Lower leg skin (tissue), 4 donors: Measurements from ENCODE around the gene MPP7. TPM values are rescaled to one million over a fixed set of nuclear protein-coding genes. Genes with fewer than 3 reads are reported as not detected.
"Not testable (repeated sequence)": the region's sequence is repeated elsewhere in the genome, so short reads cannot be mapped to it uniquely, and the experiment has no call there.

Experiments
- DNase-seq, 2 donors: peaks; one replicate each; pipeline ENCODE4 v3.0.0-alpha.2; 2019; ENCODE audit warnings: low spot score in 2 of 2
- H3K4me3 ChIP-seq: fragments of 200-600 bp; sonication (generic); 2 replicates; pipeline ENCODE4 v1.5.1; 2017; ENCODE audit warnings: mild to moderate bottlenecking, low read depth; ENCODE audit not compliant: poor library complexity, severe bottlenecking
- CTCF ChIP-seq, 3 donors: fragments of 450-650 bp; IDR thresholded peaks; one replicate each; pipeline ENCODE4 v1.5.1; 2016; ENCODE audit warnings: antibody characterized with exemption in 3 of 3, mild to moderate bottlenecking in 3 of 3, moderate library complexity in 2 of 3
- POLR2A ChIP-seq, 2 donors: fragments of 450-650 bp; IDR thresholded peaks; one replicate each; pipeline ENCODE4 v1.6.1; 2016 to 2017; ENCODE audit warnings: antibody characterized with exemption in 2 of 2, mild to moderate bottlenecking in 1 of 2, moderate library complexity in 1 of 2
- WGBS, 2 donors: methylation state at CpG; one replicate each; pipeline ENCODE4 v1.1.5; 2018; 5-methylcytosine and 5-hydroxymethylcytosine counted together
- intact Hi-C: fragments of 100-400 bp; cut with DNase I; formaldehyde crosslinking; loops from one replicate; pipeline ENCODE4 v1.15.0; 2023; ENCODE audit warnings: low total_unique reads
- total RNA-seq, 4 donors: library from RNA; depleted of rRNA; stranded (reverse); fragments of >200 nt; gene quantifications; one replicate each; pipeline ENCODE4 v1.1.0, GENCODE V29; 2016

The MPP7 gene
- 10 to 100 TPM; 48.2 to 66.7 (median 59.0) TPM for total RNA-seq

- 0 to 1% methylated on average over 39 to 55 of the region's 80 CpGs for WGBS, 2 donors
- intact Hi-C loops, result no loop called here
These were observed at the start of gene MPP7 for GRCh38 chr10:28302638-28303488. Gene MPP7 (minus strand): TSS chr10:28303064. CDS start chr10:28238604, 64,460 bp downstream.

DNA sequence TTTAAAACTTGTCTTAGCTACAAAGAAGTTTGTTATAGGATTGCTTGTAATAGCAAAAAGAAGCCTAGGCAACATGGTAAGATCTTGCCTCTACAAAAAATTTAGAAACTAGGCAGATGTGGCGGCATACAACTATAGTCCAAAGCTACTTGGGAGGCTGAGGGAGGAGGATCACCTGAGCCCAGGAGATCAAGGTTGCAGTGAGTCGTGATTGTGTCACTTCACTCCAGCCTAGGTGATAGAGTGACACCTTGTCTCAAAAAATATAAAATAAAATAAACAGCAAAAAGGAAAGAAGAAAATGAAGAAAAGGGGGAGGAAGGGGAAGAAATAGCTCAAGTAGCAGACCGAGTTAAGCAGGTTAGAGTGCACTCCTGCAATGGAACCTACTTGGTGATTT lies 47.0 kb upstream of the MPP7 start:
- no peak for DNase-seq
- H3K4me3 ChIP-seq, result no peak overlapping the region
- intact Hi-C loops, result no loop called here
- no peak for TF ChIP-seq POLR2A (IDR thresholded peaks at IDR 0.05)
- no peak for TF ChIP-seq CTCF (IDR thresholded peaks at IDR 0.05)
- WGBS, 2 donors, result 56 to 99% methylated on average over 3 of the region's 3 CpGs

More at GRCh38 chr10:28302638-28303488, at the start of gene MPP7:
- TF ChIP-seq POLR2A (IDR thresholded peaks at IDR 0.05), result no peak
- no peak for TF ChIP-seq CTCF (IDR thresholded peaks at IDR 0.05)
- DNase-seq, result peak; percentile 97 to 99
- H3K4me3 ChIP-seq, result peak within 1 kb of the TSS; percentile 71

- WGBS, 2 donors, result 89 to 91% methylated on average over 6 of the region's 6 CpGs
- DNase-seq, result no peak
- intact Hi-C loops, result no loop called here
- H3K4me3 ChIP-seq, result no peak overlapping the region
- no peak for TF ChIP-seq CTCF (IDR thresholded peaks at IDR 0.05)
- TF ChIP-seq POLR2A (IDR thresholded peaks at IDR 0.05), result no peak
These were observed 41.4 kb upstream of the MPP7 start for GRCh38 chr10:28343987-28344895.

DNA sequence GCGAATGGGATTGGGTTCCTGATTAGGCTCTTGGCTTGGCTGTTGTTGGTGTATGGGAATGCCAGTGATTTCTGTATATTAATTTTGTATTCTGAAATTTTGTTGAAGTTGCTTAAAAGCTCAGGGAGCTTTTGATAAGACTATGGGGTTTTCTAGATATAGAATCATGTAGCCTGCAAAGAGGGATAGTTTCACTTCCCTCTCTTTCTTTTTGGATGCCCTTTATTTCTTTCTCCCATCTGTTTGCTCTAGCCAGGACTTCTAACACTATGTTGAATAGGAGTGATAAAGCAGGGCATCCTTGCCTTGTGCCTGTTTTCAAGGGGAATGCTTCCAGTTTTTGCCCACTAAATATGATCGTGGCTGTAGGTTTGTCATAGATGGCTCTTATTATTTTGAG lies 40.4 kb upstream of the MPP7 start:
- TF ChIP-seq CTCF (IDR thresholded peaks at IDR 0.05) (no peak), POLR2A (IDR thresholded peaks at IDR 0.05) (no peak)
- no peak for DNase-seq
- 93 to 94% methylated on average over 2 of the region's 2 CpGs for WGBS, 2 donors
- intact Hi-C loops, result no loop called here
- no peak overlapping the region for H3K4me3 ChIP-seq

DNA sequence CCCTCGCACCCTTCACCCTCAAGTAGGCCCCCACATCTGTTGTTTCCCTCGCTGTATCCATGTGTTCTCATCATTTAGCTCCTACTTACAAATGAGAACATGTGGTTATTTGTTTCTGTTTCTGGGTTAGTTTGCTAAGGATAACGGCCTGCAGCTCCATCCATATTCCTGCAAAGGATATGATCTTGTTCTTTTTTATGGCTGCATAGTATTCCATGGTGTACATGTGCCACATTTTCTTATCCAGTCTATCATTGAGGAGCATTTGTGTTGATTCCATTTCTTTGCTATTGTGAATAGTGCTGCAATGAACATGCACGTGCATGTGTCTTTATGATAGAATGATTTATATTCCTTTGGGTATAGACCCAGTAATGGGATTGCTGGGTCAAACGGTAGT lies 38.8 kb upstream of the MPP7 start:
- DNase-seq, H3K4me3 ChIP-seq, intact Hi-C loops: not testable (repeated sequence)
- WGBS, 2 donors, result 84 to 87% methylated on average over 5 of the region's 5 CpGs

- DNase-seq, result no peak
- H3K4me3 ChIP-seq, result no peak overlapping the region
- intact Hi-C loops, result no loop called here
- no peak for TF ChIP-seq CTCF (IDR thresholded peaks at IDR 0.05)
- no peak for TF ChIP-seq POLR2A (IDR thresholded peaks at IDR 0.05)
- WGBS, 2 donors, result 80 to 86% methylated on average over 2 of the region's 2 CpGs
These were observed 29.9 kb upstream of the MPP7 start for GRCh38 chr10:28332726-28333125.
